OCI-LY1 (cell line): Measurements from ENCODE around the gene RNASE12.

Experiments
- H2AFZ ChIP-seq: fragments of 200-600 bp; sonication (generic), shearing (Covaris generic); 2 replicates; pipeline ENCODE4 v1.6.0; 2014; ENCODE audit warnings: antibody characterized with exemption, mild to moderate bottlenecking, low read length
- H3F3A ChIP-seq: fragments of 200-600 bp; sonication (generic), shearing (Covaris generic); 2 replicates; pipeline ENCODE4 v1.6.0; 2014; ENCODE audit warnings: mild to moderate bottlenecking, antibody characterized with exemption, low read length, moderate library complexity; ENCODE audit not compliant: insufficient read depth
- H3K27ac ChIP-seq: fragments of 200-600 bp; sonication (generic); 2 replicates; pipeline ENCODE4 v1.5.1; 2014; ENCODE audit warnings: low read length, mixed run types, mild to moderate bottlenecking, low read depth; ENCODE audit not compliant: poor library complexity, severe bottlenecking
- H3K27me3 ChIP-seq: fragments of 200-600 bp; sonication (generic); 2 replicates; pipeline ENCODE4 v1.6.0; 2014; ENCODE audit warnings: antibody characterized with exemption, mild to moderate bottlenecking, low read length, moderate library complexity; ENCODE audit not compliant: insufficient read depth
- H3K36me3 ChIP-seq: fragments of 200-600 bp; sonication (generic); 2 replicates; pipeline ENCODE4 v1.6.1; 2014; ENCODE audit warnings: mild to moderate bottlenecking, antibody characterized with exemption, low read length, moderate library complexity, mixed read lengths; ENCODE audit not compliant: insufficient read depth
- H3K4me1 ChIP-seq: fragments of 200-600 bp; sonication (generic); 2 replicates; pipeline ENCODE4 v1.5.1; 2014; ENCODE audit warnings: mild to moderate bottlenecking, low read length, moderate library complexity; ENCODE audit not compliant: insufficient read depth, severe bottlenecking
- H3K4me2 ChIP-seq: fragments of 200-600 bp; sonication (generic), shearing (Covaris generic); 2 replicates; pipeline ENCODE4 v1.6.1; 2014; ENCODE audit warnings: low read length
- H3K4me3 ChIP-seq: fragments of 200-600 bp; sonication (generic); 2 replicates; pipeline ENCODE4 v1.5.1; 2014; ENCODE audit warnings: low read length, low read depth, mild to moderate bottlenecking, mixed read lengths; ENCODE audit not compliant: poor library complexity, severe bottlenecking
- H3K79me2 ChIP-seq: fragments of 200-600 bp; shearing (Covaris generic); 2 replicates; pipeline ENCODE4 v1.6.1; 2016; ENCODE audit warnings: mixed run types, low read length, mixed read lengths; ENCODE audit not compliant: insufficient read depth
- H3K9ac ChIP-seq: fragments of 200-600 bp; sonication (generic), shearing (Covaris generic); 2 replicates; pipeline ENCODE4 v1.6.1; 2014; ENCODE audit warnings: mild to moderate bottlenecking, low read length, mixed read lengths
- H3K9me2 ChIP-seq: fragments of 200-600 bp; sonication (generic), shearing (Covaris generic); 2 replicates; pipeline ENCODE4 v1.6.1; 2014; ENCODE audit warnings: low read depth, mild to moderate bottlenecking, low read length, mixed read lengths
- H3K9me3 ChIP-seq: fragments of 200-600 bp; shearing (Covaris generic); 2 replicates; pipeline ENCODE4 v1.6.1; 2014; ENCODE audit warnings: low read length, mixed read lengths
- H4K20me1 ChIP-seq: fragments of 200-600 bp; sonication (generic), shearing (Covaris generic); 2 replicates; pipeline ENCODE4 v1.6.0; 2016; ENCODE audit warnings: mild to moderate bottlenecking, low read length; ENCODE audit not compliant: insufficient read depth
- CTCF ChIP-seq: fragments of 200-600 bp; sonication (generic), shearing (Covaris generic); IDR thresholded peaks from 2 replicates; pipeline ENCODE4 v1.5.1; 2017; ENCODE audit warnings: mild to moderate bottlenecking, antibody characterized with exemption, low read length, moderate library complexity, mixed read lengths
- EZH2 ChIP-seq: fragments of 200-600 bp; sonication (generic), shearing (Covaris generic); IDR thresholded peaks from 2 replicates; pipeline ENCODE4 v1.8.0; 2017; ENCODE audit warnings: borderline replicate concordance, mixed run types, mild to moderate bottlenecking, antibody characterized with exemption, low read length, moderate library complexity, mixed read lengths

Gene RNASE12

GRCh38 chr14:20617138-20618003 is 26.2 kb upstream of the RNASE12 start:
- H3K4me3 ChIP-seq = no peak overlapping the region
- no peak overlapping the region for H3K9ac ChIP-seq
- H3K9me3 ChIP-seq = no peaks in the 10 kb centered on the region
- H3F3A ChIP-seq = peaks cover 5% of the 10 kb centered on the region
- H2AFZ ChIP-seq = no peak overlapping the region
- H3K79me2 ChIP-seq = no peaks in the 10 kb centered on the region
- H3K4me2 ChIP-seq = no peak overlapping the region
- H3K4me1 ChIP-seq = peaks cover 24% of the 10 kb centered on the region
- no peaks in the 10 kb centered on the region for H4K20me1 ChIP-seq
- H3K27ac ChIP-seq = no peak overlapping the region
- TF ChIP-seq EZH2 (no peak), CTCF (no peak)
- H3K27me3 ChIP-seq = no peaks in the 10 kb centered on the region; the same call in 1 of the 2 replicates
- no peaks in the 10 kb centered on the region for H3K36me3 ChIP-seq
- H3K9me2 ChIP-seq = no peaks in the 10 kb centered on the region

GRCh38 chr14:20615996-20616395 is 24.8 kb upstream of the RNASE12 start:
- H3K9me3 ChIP-seq = no peaks in the 10 kb centered on the region
- no peaks in the 10 kb centered on the region for H3K27me3 ChIP-seq
- H4K20me1 ChIP-seq = no peaks in the 10 kb centered on the region
- no peak overlapping the region for H3K27ac ChIP-seq
- H3K4me2 ChIP-seq = no peak overlapping the region
- peaks cover 8% of the 10 kb centered on the region for H3F3A ChIP-seq
- no peak overlapping the region for H3K4me3 ChIP-seq
- H3K79me2 ChIP-seq = no peaks in the 10 kb centered on the region
- no peak for TF ChIP-seq EZH2
- TF ChIP-seq CTCF = no peak
- H3K9me2 ChIP-seq = no peaks in the 10 kb centered on the region
- H2AFZ ChIP-seq = no peak overlapping the region
- H3K36me3 ChIP-seq = no peaks in the 10 kb centered on the region
- peaks cover 31% of the 10 kb centered on the region for H3K4me1 ChIP-seq
- H3K9ac ChIP-seq = no peak overlapping the region

GRCh38 chr14:20614038-20614840 is 23.1 kb upstream of the RNASE12 start:
- Histone ChIP-seq H3K9ac (peak overlapping the region; percentile 16; the same call in 1 of the 2 replicates), H3K79me2 (no peaks in the 10 kb centered on the region), H4K20me1 (no peaks in the 10 kb centered on the region), H2AFZ (no peak overlapping the region), H3K4me1 (peaks cover 42% of the 10 kb centered on the region), H3F3A (peaks cover 8% of the 10 kb centered on the region), H3K36me3 (no peaks in the 10 kb centered on the region), H3K4me3 (peak overlapping the region; percentile 58), H3K27ac (no peak overlapping the region), H3K4me2 (peak overlapping the region; percentile 78), H3K9me2 (no peaks in the 10 kb centered on the region), H3K9me3 (no peaks in the 10 kb centered on the region), H3K27me3 (no peaks in the 10 kb centered on the region)
- TF ChIP-seq CTCF = no peak
- TF ChIP-seq EZH2 = no peak
